Mesenchymal stem cell (in vitro differentiated cells and primary cell): ENCODE results near the gene CLNK.

Experiments used
- DNase-seq: peaks from one replicate; pipeline ENCODE4 v3.0.0-alpha.2; 2013
- H2AFZ ChIP-seq: one replicate; pipeline ENCODE4 v1.6.1; 2013; ENCODE audit warnings: low read depth, mild to moderate bottlenecking, control low read depth, inconsistent platforms, low read length, moderate library complexity
- H2AK5ac ChIP-seq: 2 replicates; pipeline ENCODE4 v1.6.1; 2013; ENCODE audit warnings: low read length, moderate library complexity, mild to moderate bottlenecking, inconsistent platforms; ENCODE audit not compliant: severe bottlenecking
- H2BK120ac ChIP-seq: one replicate; pipeline ENCODE4 v1.6.1; 2013; ENCODE audit warnings: low read depth, mild to moderate bottlenecking, inconsistent platforms, low read length, moderate library complexity
- H2BK12ac ChIP-seq, 2 experiments: one replicate each; pipeline ENCODE4 v1.6.1; 2013; ENCODE audit warnings: inconsistent platforms in 2 of 2, low read length in 2 of 2, mild to moderate bottlenecking in 2 of 2, moderate library complexity in 2 of 2, control low read depth in 1 of 2
- H2BK15ac ChIP-seq: one replicate; pipeline ENCODE4 v1.6.1; 2013; ENCODE audit warnings: mild to moderate bottlenecking, low read depth, inconsistent platforms; ENCODE audit not compliant: poor library complexity, severe bottlenecking
- H2BK5ac ChIP-seq: 2 replicates; pipeline ENCODE4 v1.6.1; 2013; ENCODE audit warnings: low read depth, mild to moderate bottlenecking, low read length, control low read depth, inconsistent platforms; ENCODE audit not compliant: poor library complexity, severe bottlenecking
- H3K14ac ChIP-seq, 2 experiments: one replicate each; pipeline ENCODE4 v1.6.1; 2013; ENCODE audit warnings: inconsistent platforms in 2 of 2, low read length in 2 of 2, control low read depth in 1 of 2, mild to moderate bottlenecking in 1 of 2, moderate library complexity in 1 of 2
- H3K18ac ChIP-seq, 2 experiments: one replicate each; pipeline ENCODE4 v1.6.1; 2013; ENCODE audit warnings: inconsistent platforms in 2 of 2, low read length in 2 of 2, control low read depth in 1 of 2, low read depth in 1 of 2, mild to moderate bottlenecking in 1 of 2
- H3K23ac ChIP-seq, 2 experiments: one replicate each; pipeline ENCODE4 v1.6.1; 2013; ENCODE audit warnings: inconsistent platforms in 2 of 2, low read length in 2 of 2, mild to moderate bottlenecking in 2 of 2, moderate library complexity in 2 of 2, control low read depth in 1 of 2
- H3K27ac ChIP-seq: 2 replicates; pipeline ENCODE4 v1.5.1; 2013; ENCODE audit warnings: mild to moderate bottlenecking, moderate library complexity, low read length, control low read depth, inconsistent platforms; ENCODE audit not compliant: poor library complexity, severe bottlenecking
- H3K27me3 ChIP-seq, 2 experiments: 2 replicates each; pipeline versions ENCODE4 v1.6.1 to v1.7.0; 2013; ENCODE audit warnings: low read length in 2 of 2, mild to moderate bottlenecking in 2 of 2, moderate library complexity in 2 of 2, control low read depth in 1 of 2, inconsistent platforms in 1 of 2; ENCODE audit not compliant: control insufficient read depth in 1 of 2, insufficient read depth in 1 of 2
- H3K36me3 ChIP-seq, 2 experiments: 2 replicates each; pipeline versions ENCODE4 v1.6.1 to v1.7.0; 2013; ENCODE audit warnings: low read length in 2 of 2, control low read depth in 1 of 2, inconsistent platforms in 1 of 2, low read depth in 1 of 2, mild to moderate bottlenecking in 1 of 2; ENCODE audit not compliant: insufficient read depth in 2 of 2, control insufficient read depth in 1 of 2
- H3K4ac ChIP-seq, 2 experiments: one replicate each; pipeline ENCODE4 v1.6.1; 2013; ENCODE audit warnings: inconsistent platforms in 2 of 2, low read length in 2 of 2, mild to moderate bottlenecking in 2 of 2, moderate library complexity in 2 of 2, control low read depth in 1 of 2, low read depth in 1 of 2
- H3K4me1 ChIP-seq: 2 replicates; pipeline ENCODE4 v1.6.1; 2013; ENCODE audit warnings: low read depth, low read length, control low read depth; ENCODE audit not compliant: control insufficient read depth, insufficient read depth
- H3K4me2 ChIP-seq: 2 replicates; pipeline ENCODE4 v1.6.1; 2013; ENCODE audit warnings: low read length, mild to moderate bottlenecking, inconsistent platforms; ENCODE audit not compliant: poor library complexity, severe bottlenecking
- H3K4me3 ChIP-seq, 2 experiments: 2 replicates each; pipeline versions ENCODE4 v1.5.1 to v1.7.0; 2013; ENCODE audit warnings: low read length in 2 of 2, mild to moderate bottlenecking in 2 of 2, control low read depth in 1 of 2, low read depth in 1 of 2; ENCODE audit not compliant: insufficient read depth in 1 of 2
- H3K79me1 ChIP-seq: replicated peaks from 2 replicates; pipeline ENCODE4 v1.6.1; 2013; ENCODE audit warnings: mild to moderate bottlenecking, control low read depth, low read length, inconsistent platforms; ENCODE audit not compliant: poor library complexity, severe bottlenecking
- H3K9ac ChIP-seq: 2 replicates; pipeline ENCODE4 v1.7.0; 2013; ENCODE audit warnings: mild to moderate bottlenecking, low read length, moderate library complexity
- H3K9me3 ChIP-seq: 2 replicates; pipeline ENCODE4 v1.7.0; 2013; ENCODE audit warnings: mild to moderate bottlenecking, low read length; ENCODE audit not compliant: control insufficient read depth
- H4K8ac ChIP-seq: one replicate; pipeline ENCODE4 v1.6.1; 2013; ENCODE audit warnings: inconsistent platforms, mild to moderate bottlenecking, low read length, moderate library complexity
- H4K91ac ChIP-seq: one replicate; pipeline ENCODE4 v1.6.1; 2013; ENCODE audit warnings: mild to moderate bottlenecking, low read length, inconsistent platforms
- WGBS: methylation state at CpG from one replicate; pipeline ENCODE4 v1.1.7; 2013; ENCODE audit warnings: mixed read lengths; 5-methylcytosine and 5-hydroxymethylcytosine counted together

Gene CLNK

DNA sequence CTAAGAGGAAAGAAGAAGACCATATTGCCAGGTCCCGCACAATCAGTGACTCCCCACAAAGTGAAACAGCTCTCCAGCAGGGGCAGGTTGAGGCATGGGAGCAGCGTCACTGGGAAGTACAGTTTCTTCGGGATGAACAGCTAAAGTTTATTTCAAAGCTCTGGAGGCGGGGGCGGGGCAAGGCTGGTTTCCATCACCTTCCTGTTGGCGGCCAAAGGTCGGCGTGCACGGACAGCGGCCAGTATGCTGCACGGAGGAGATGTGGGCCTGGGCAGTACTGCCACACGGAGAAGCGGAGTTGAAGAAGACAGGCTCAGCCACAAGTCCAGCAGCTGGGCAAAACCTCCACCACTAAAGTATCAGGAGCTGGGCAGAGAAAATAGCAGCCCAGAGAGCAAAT is 226.4 kb downstream of the CLNK start:
- H3K4me2 ChIP-seq = no peak overlapping the region
- H3K4me3 ChIP-seq = no peak overlapping the region
- no peak overlapping the region for H2AFZ ChIP-seq
- H3K4me1 ChIP-seq = peaks cover 16% of the 10 kb centered on the region
- H2BK5ac ChIP-seq = no peak overlapping the region
- 65% methylated on average over 13 of the region's 13 CpGs for whole genome bisulfite sequencing
- peaks cover 21% of the 10 kb centered on the region for H3K79me1 ChIP-seq
- H3K27me3 ChIP-seq = peaks cover 17 to 31% of the 10 kb centered on the region in 2 experiments
- no peaks in the 10 kb centered on the region for H3K9me3 ChIP-seq
- H4K91ac ChIP-seq = no peak overlapping the region
- H2BK15ac ChIP-seq = no peak overlapping the region
- no peak overlapping the region for H4K8ac ChIP-seq
- H2BK120ac ChIP-seq = no peak overlapping the region
- H3K4ac ChIP-seq = no peak overlapping the region
- H3K36me3 ChIP-seq = peaks cover 13 to 15% of the 10 kb centered on the region in 2 experiments
- no peak overlapping the region for H3K9ac ChIP-seq
- no peak overlapping the region for H3K14ac ChIP-seq
- no peak overlapping the region for H2BK12ac ChIP-seq
- DNase-seq = no peak
- H3K18ac ChIP-seq = no peak overlapping the region
- no peak overlapping the region for H2AK5ac ChIP-seq
- no peak overlapping the region for H3K23ac ChIP-seq
- H3K27ac ChIP-seq = no peak overlapping the region

DNA sequence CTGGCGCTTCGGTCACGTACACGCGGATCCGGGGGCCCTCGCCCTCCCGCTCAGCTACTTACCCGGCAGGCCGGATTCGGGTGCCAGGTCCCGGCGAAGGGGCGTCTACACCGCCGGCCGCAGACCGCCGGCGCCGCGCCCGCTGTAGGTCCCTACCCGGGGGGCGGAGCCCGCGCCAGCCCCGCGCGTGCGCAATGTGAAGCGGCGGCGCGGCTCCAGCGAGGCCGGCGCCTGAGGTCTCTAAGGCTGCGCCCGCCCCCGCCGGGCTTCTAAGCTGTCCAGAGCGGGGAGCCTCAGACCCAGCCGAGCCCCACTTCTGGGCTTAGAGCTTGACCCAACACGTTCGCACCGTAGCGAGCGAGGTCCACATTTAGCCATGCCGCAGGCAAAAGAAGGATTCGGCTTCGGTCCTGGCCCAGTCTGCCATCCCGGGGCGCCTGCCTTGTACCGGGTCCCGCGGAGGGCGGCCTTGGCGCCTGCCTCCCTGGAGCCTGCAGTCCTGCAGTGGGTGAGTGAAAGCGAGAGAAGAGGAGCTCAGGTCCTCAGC is 227.2 kb downstream of the CLNK start, which contains the start of gene ZNF518B:
ZNF518B (minus strand) TSS at position 172 of the 547 bp plus-strand sequence. CDS start 11,098 bp downstream, outside the sequence.
- Histone ChIP-seq H4K8ac (peak within 1 kb of the TSS; percentile 93), H3K4me1 (peaks cover 16% of the 10 kb centered on the region)
- 6% methylated on average over 60 of the region's 60 CpGs for WGBS

DNA sequence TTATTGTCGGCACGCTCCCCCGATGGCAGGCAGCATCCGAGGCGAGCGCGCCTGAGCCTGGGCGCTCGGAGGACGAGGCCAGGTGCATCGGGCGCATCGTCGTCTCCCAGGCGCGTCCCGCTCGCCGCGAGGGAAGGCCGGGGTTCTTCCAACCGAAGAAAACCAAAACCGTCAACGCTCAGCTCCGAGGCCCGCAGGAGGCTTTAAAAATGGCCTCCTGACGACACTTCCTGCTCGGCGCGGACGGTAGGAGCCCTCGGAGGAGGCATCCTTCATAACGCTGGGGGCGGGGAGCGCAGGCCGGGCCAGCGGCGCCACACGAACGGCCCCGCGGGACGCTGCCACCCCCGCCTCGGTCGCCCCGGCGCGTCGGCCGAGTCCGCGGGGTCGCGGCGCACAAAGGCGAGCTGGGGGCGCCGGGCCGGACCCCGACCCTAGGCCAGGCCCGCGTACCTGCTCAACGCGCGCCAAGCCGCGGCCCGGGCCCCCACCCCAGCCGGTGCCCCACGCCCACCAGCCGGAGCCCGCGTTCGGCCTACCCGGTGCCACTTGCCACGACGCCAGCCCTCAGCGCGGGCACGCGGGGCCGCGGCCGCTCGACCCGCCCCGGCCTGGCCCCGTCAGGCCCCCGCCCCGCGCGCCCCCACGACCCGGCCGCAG is 227.8 kb downstream of the CLNK start:
- under 1% methylated on average over 79 of the region's 96 CpGs for WGBS
- Histone ChIP-seq H3K18ac (peak overlapping the region; percentile 90 to 97), H2BK12ac (peak overlapping the region in 1 of 2 experiments; percentile 42), H3K79me1 (peaks cover 27% of the 10 kb centered on the region), H2BK120ac (peak overlapping the region; percentile 36), H2AK5ac (no peak overlapping the region), H3K9me3 (no peaks in the 10 kb centered on the region), H3K27ac (no peak overlapping the region), H2BK15ac (peak overlapping the region; percentile 50), H3K23ac (peak overlapping the region in 1 of 2 experiments; percentile 73), H3K4me3 (peak overlapping the region; percentile 69 to 81), H2AFZ (peak overlapping the region; percentile 90), H3K36me3 (peaks cover 13 to 29% of the 10 kb centered on the region in 2 experiments), H4K91ac (peak overlapping the region; percentile 87), H3K14ac (peak overlapping the region in 1 of 2 experiments; percentile 97), H2BK5ac (no peak overlapping the region), H3K27me3 (peaks cover 3 to 17% of the 10 kb centered on the region in 2 experiments), H3K4me2 (peak overlapping the region; percentile 79), H3K4ac (peak overlapping the region; percentile 82 to 83), H4K8ac (peak overlapping the region; percentile 93), H3K9ac (peak overlapping the region; percentile 67), H3K4me1 (peaks cover 16% of the 10 kb centered on the region)
- peak; percentile 74 for DNase-seq

More for the DNA sequence above, 227.2 kb downstream of the CLNK start, which contains the start of gene ZNF518B:
- H3K27ac ChIP-seq = no peak within 1 kb of the TSS
- H4K91ac ChIP-seq = peak within 1 kb of the TSS; percentile 87
- H3K9me3 ChIP-seq = no peaks in the 10 kb centered on the region
- peak within 1 kb of the TSS; percentile 90 for H2AFZ ChIP-seq
- H3K79me1 ChIP-seq = peaks cover 23% of the 10 kb centered on the region
- H3K4me3 ChIP-seq = peak within 1 kb of the TSS; percentile 69 to 81
- peak within 1 kb of the TSS; percentile 82 to 83 for H3K4ac ChIP-seq
- H3K36me3 ChIP-seq = peaks cover 13 to 23% of the 10 kb centered on the region in 2 experiments
- peak within 1 kb of the TSS; percentile 33 to 42 for H2BK12ac ChIP-seq
- no peak within 1 kb of the TSS for H2BK5ac ChIP-seq
- H3K23ac ChIP-seq = peak within 1 kb of the TSS in 1 of 2 experiments; percentile 73
- peak within 1 kb of the TSS; percentile 90 to 97 for H3K18ac ChIP-seq
- peak; percentile 64 for DNase-seq
- H3K14ac ChIP-seq = peak within 1 kb of the TSS in 1 of 2 experiments; percentile 97
- H2BK15ac ChIP-seq = peak within 1 kb of the TSS; percentile 67
- H3K4me2 ChIP-seq = peak within 1 kb of the TSS; percentile 79
- peak within 1 kb of the TSS; percentile 36 for H2BK120ac ChIP-seq
- peak within 1 kb of the TSS; percentile 54 for H2AK5ac ChIP-seq
- H3K27me3 ChIP-seq = peaks cover 9 to 23% of the 10 kb centered on the region in 2 experiments
- peak within 1 kb of the TSS; percentile 67 for H3K9ac ChIP-seq

DNA sequence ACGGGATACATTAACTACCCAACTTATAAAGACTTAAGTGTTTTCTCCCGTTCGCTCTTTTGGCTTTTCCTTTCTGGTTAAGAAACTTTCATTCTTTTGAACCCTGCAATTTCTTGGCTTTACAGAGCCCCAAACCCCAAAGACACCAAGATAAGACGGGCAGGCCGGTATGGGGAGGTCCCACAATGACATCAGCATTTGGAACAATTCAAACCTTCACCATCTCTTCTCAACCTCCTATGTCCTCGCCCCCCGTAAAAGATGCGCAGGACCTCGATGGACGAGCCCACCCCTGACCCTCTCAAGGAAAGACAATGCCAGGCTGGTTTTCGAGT is 228.3 kb downstream of the CLNK start:
- peak overlapping the region; percentile 67 for H3K9ac ChIP-seq
- H2BK5ac ChIP-seq = no peak overlapping the region
- H2BK12ac ChIP-seq = peak overlapping the region in 1 of 2 experiments; percentile 42
- peak overlapping the region; percentile 90 for H2AFZ ChIP-seq
- no peaks in the 10 kb centered on the region for H3K9me3 ChIP-seq
- peaks cover 13 to 32% of the 10 kb centered on the region in 2 experiments for H3K36me3 ChIP-seq
- no peak overlapping the region for H3K27ac ChIP-seq
- peak overlapping the region; percentile 65 for H4K91ac ChIP-seq
- H2BK15ac ChIP-seq = peak overlapping the region; percentile 33
- peak overlapping the region in 1 of 2 experiments; percentile 97 for H3K14ac ChIP-seq
- WGBS = 29% methylated on average over 11 of the region's 11 CpGs
- H2AK5ac ChIP-seq = peak overlapping the region; percentile 54
- H3K4me1 ChIP-seq = peaks cover 11% of the 10 kb centered on the region
- no peak for DNase-seq
- peak overlapping the region; percentile 5 to 79 for H3K4ac ChIP-seq
- H4K8ac ChIP-seq = peak overlapping the region; percentile 90
- H3K4me2 ChIP-seq = peak overlapping the region; percentile 79
- peak overlapping the region in 1 of 2 experiments; percentile 73 for H3K23ac ChIP-seq
- H3K4me3 ChIP-seq = peak overlapping the region; percentile 69 to 81
- peaks cover 27% of the 10 kb centered on the region for H3K79me1 ChIP-seq
- peak overlapping the region; percentile 90 to 97 for H3K18ac ChIP-seq
- H2BK120ac ChIP-seq = no peak overlapping the region
- peaks cover 0 to 13% of the 10 kb centered on the region in 2 experiments for H3K27me3 ChIP-seq
